Measurements from ENCODE around the gene TEX38.
A peak's percentile ranks its signal among the peaks of the same experiment; 100 is the strongest.
"Not testable (repeated sequence)": the region's sequence is repeated elsewhere in the genome, so short reads cannot be mapped to it uniquely, and the experiment has no call there.

The TEX38 gene

DNA sequence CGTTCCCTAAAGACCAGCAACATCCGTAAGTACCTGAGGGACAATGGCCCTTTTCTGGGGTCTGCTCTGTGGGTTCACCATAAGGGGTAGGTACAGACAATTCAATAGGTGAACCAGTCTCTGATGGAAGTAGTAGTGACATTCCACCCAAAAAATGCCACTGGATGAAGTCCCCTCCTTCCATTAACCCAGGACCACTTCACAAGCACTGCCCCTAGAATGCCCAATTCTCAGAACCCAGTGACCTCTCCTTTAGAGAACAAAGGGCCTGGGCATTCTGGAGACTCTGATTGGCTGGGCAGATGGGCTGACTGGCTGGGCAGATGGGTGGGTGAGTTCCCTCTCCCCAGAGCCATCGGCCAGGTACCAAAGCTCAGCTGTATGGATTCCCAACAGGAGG lies at the start of gene TEX38:
TEX38 (plus strand) TSS at position 301 of the 400 bp plus-strand sequence; CDS start at position 382, 81 bp downstream.
- no peak for DNase-seq
- in situ Hi-C loops (cut with MboI; ENCODE audit: low pct_unique_long_range_greater_than_20kb, low sequenced_read_pairs): no loop called here

DNA sequence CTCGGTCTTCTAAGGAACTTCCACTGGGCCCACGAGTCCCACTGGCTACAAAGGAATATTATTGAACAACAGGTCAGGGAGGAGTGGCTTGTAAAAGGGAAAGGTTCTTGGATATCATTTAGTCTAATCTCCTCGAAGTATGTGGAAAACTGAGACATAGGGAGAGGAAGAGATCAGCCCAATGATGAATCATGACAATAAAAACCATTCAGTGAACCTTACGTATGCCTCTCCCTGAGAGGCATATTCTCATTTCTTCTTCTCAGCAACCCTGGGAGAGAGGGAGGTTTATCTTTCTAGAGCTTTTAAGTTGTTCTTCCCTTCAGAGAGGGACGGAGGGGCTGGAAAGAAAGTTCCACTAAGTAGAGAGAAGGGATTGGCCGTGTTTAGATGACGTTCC lies 49.7 kb upstream of the TEX38 start:
- in situ Hi-C loops (cut with MboI; ENCODE audit: low pct_unique_long_range_greater_than_20kb, low sequenced_read_pairs): no loop called here
- DNase-seq: no peak

DNA sequence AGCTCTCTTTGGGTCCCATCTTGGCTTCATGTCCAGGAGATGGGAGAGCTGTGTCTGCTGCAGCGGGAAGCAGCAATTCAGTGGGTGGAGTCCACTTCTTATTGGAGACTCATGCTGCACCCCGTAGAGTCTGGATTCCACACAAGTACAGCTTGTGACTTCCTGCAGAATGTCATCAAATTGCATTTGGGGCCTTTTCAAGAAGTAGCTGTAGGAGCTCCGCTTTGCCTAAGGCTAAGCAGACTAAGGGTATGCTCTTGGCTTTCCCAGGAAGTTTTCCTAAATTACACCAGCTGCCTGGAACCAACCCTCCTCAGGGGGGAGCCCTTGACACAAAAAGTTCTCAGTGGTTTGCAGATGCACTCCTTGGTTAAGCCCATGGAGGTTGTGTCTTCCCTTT lies 49.3 kb upstream of the TEX38 start:
- no peak for DNase-seq
- in situ Hi-C loops (cut with MboI; ENCODE audit: low pct_unique_long_range_greater_than_20kb, low sequenced_read_pairs): no loop called here

GRCh38 chr1:46623743-46624644 lies 47.7 kb upstream of the TEX38 start:
- in situ Hi-C loops (cut with MboI; ENCODE audit: low pct_unique_long_range_greater_than_20kb, low sequenced_read_pairs): no loop called here
- DNase-seq: no peak

DNA sequence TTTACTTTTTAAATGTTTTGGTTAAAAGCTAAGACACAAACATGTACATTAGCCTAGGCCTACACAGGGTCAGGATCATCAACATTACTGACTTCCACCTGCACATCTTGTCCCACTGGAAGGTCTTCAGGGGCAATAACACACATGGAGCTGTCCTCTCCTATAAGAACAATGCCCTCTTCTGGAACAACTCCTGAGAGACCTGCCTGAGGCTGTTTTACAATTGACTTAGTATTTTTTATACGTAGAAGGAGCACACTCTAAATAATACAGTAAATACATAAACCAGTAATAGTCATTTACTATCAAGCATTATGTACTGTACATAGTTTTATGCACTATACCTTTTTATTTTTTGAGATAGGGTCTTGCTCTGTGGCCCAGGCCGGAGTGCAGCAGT lies 40.9 kb upstream of the TEX38 start:
- DNase-seq: no peak

GRCh38 chr1:46635205-46635604 lies 36.4 kb upstream of the TEX38 start:
- no peak for DNase-seq
- in situ Hi-C loops (cut with MboI; ENCODE audit: low pct_unique_long_range_greater_than_20kb, low sequenced_read_pairs): no loop called here

More for the DNA sequence above, 40.9 kb upstream of the TEX38 start:
- in situ Hi-C loops (cut with MboI; ENCODE audit: low pct_unique_long_range_greater_than_20kb, low sequenced_read_pairs): no loop called here

- DNase-seq: no peak
- in situ Hi-C loops (cut with MboI; ENCODE audit: low pct_unique_long_range_greater_than_20kb, low sequenced_read_pairs): no loop called here
Measured at GRCh38 chr1:46637444-46638083, 34.1 kb upstream of the TEX38 start.

DNA sequence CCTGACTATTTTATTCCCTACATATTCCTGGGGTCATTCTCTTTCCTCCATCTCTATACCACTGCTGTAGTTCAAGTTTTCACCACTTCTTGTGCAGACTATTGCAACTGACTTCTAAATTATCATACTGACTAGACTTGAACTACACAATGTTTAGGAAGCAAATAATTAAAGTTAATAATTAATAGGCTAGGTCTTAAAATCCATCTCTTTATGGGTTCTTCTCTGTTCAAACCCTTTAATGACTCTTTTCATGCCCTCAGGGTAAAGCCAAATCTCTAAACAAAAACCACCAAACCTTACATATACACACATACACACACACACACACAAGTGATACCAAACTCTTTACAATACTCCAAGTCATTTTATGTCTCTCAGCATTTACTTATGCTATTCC lies 32.7 kb upstream of the TEX38 start:
- in situ Hi-C loops (cut with MboI; ENCODE audit: low pct_unique_long_range_greater_than_20kb, low sequenced_read_pairs): no loop called here

DNA sequence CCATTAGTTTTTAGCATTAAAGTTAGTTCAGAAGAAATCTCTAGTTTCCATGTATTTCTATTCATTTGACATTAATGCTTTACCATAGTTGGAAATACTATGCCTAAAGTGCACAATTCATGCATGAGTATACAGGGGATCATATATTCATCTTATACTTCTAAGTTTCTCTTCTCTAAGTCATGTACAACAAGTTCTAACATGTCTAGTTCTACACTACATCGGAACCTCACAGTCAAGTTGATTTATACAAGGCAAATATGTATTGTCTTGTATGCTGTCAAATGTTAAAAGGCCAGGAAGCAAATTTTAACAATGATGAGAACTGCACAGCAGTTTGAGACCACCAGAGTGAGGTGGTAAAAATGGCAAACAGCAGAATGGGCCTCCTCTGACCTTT lies 32.1 kb upstream of the TEX38 start:
- in situ Hi-C loops (cut with MboI; ENCODE audit: low pct_unique_long_range_greater_than_20kb, low sequenced_read_pairs): no loop called here
- no peak for DNase-seq

More for the DNA sequence above, 32.7 kb upstream of the TEX38 start:
- no peak for DNase-seq

DNA sequence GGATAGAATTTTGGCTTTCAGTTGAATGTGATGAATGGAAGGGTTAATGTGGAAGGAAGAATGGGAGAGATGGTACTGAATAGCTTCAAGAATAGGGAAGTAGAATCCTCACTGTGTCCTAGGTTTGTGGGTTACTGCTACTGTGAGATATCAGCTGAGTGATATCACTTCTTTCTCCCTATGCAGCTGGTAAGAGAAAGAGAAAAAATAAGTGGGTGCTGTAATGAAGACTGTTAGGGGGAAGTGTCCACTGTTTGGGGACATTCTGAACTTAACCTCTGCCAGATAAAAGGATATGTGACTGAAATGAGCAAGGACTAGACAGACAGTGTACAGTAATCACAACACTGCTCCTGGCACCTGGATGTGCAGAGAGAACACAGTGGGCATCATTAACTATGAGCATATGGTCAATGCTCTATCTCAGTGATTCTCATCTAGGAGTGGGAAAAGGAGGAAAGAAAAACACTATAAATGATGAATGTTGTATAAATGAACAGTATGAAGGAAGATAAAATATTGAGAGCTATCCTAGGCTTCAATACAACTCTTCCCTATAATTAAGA lies 29.5 kb upstream of the TEX38 start:
- in situ Hi-C loops (cut with MboI; ENCODE audit: low pct_unique_long_range_greater_than_20kb, low sequenced_read_pairs): no loop called here
- DNase-seq: peak; percentile 14

- no peak for DNase-seq
- in situ Hi-C loops (cut with MboI; ENCODE audit: low pct_unique_long_range_greater_than_20kb, low sequenced_read_pairs): no loop called here
Measured at GRCh38 chr1:46643368-46643775, 28.3 kb upstream of the TEX38 start.

DNA sequence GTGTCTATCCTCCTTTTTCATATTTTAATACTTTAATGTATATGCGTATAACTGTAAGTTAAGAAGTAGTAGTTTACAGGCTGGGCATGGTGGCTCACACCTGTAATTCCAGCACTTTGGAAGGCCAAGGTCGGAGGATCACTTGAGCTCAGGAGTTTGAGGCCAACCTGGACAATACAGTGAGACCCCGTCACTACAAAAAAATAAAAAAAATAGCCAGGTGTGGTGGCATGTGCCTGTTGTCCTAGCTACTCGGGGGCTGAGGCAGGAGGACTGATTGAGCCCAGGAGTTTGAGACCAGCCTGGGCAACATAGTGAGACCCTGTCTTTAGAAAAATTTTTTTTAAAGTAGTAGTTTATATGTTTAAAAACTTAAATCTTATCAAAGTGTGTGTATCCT lies 25.8 kb upstream of the TEX38 start:
- in situ Hi-C loops (cut with MboI; ENCODE audit: low pct_unique_long_range_greater_than_20kb, low sequenced_read_pairs): no loop called here
- no peak for DNase-seq

GRCh38 chr1:46646331-46646730 lies 25.3 kb upstream of the TEX38 start:
- in situ Hi-C loops (cut with MboI; ENCODE audit: low pct_unique_long_range_greater_than_20kb, low sequenced_read_pairs): no loop called here
- no peak for DNase-seq

- in situ Hi-C loops (cut with MboI; ENCODE audit: low pct_unique_long_range_greater_than_20kb, low sequenced_read_pairs): no loop called here
- no peak for DNase-seq
Measured at GRCh38 chr1:46646844-46647243, 24.8 kb upstream of the TEX38 start.

DNA sequence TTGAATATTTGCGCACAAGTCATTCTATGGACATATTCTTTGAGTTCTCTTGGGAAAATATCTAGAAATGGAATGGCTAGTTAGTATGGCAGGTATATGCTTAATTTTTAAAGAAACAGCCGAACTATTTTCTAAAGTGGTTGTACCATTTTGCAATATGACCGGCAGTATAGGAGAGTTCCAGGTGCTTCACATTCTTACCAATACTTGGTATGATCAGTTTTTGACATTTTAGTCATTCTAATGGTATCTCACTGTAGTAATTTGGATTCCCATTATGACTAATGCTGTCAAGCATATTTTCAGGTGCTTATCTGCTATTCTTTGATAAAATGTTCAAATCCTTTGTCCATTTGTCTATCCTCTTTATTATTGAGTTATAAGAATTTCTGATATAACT lies 24.0 kb upstream of the TEX38 start:
- DNase-seq: no peak
- in situ Hi-C loops (cut with MboI; ENCODE audit: low pct_unique_long_range_greater_than_20kb, low sequenced_read_pairs): no loop called here

DNA sequence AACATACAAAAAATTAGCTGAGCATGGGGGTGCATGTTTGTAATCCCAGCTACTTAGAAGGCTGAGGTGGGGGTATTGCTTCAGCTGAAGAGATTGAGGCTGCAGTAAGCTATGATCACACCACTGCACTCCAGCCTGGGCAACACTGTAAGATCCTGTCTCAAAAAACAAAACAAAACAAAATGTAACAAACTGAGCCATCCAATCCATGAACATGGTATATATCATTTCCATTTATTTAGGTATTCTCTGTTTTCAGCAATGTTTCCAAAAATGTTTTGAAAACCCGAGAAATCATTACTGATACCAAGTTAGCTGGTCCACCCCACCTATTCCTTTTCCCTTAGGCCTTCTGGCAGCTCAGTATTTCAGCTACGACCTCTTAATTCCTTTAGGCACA lies 21.9 kb upstream of the TEX38 start:
- DNase-seq: no peak
- in situ Hi-C loops (cut with MboI; ENCODE audit: low pct_unique_long_range_greater_than_20kb, low sequenced_read_pairs): no loop called here

- DNase-seq: no peak
- in situ Hi-C loops (cut with MboI; ENCODE audit: low pct_unique_long_range_greater_than_20kb, low sequenced_read_pairs): no loop called here
Measured at GRCh38 chr1:46650491-46650890, 21.2 kb upstream of the TEX38 start.

- in situ Hi-C loops (cut with MboI; ENCODE audit: low pct_unique_long_range_greater_than_20kb, low sequenced_read_pairs); DNase-seq: not testable (repeated sequence)
Measured at GRCh38 chr1:46651152-46651551, 20.5 kb upstream of the TEX38 start.

DNA sequence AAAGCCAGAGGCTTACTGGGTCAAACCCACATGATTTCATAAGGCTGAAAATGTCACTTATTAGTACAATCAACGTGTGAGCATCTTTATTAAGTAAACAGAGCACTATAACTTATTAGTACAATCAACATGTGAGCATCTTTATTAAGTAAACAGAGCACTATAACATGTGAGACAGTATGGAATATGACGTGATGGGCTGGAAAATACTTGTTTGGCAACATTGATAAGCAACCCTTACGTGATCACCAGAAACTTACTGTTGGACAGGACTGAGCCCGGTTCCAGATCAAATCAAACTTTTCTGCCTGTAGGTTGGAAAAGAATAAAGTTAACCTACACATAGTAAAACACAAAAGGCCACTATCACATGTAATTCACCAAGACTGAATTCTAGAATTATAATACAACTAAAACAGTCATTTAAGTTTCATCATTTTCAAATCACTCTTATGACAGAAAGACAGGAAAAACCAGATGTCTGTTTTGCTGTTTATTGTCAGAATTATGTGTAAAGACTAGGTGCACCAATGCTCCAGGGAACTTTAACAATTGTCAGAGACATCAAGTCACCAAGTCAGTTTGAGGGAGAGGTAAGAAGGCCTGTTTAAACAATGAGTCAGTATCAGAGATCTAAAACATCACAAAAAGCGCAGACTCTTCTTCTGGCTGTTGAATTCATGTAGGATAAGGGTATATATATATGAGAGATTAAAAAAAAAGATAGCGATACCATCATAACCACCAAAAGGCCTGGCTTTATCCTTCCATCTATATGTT lies 19.1 kb upstream of the TEX38 start:
- in situ Hi-C loops (cut with MboI; ENCODE audit: low pct_unique_long_range_greater_than_20kb, low sequenced_read_pairs): no loop called here
- no peak for DNase-seq
